Hippocampal formation (tissue), 2 donors: ENCODE results near the gene PRDM12.
"Not testable (repeated sequence)": the region's sequence is repeated elsewhere in the genome, so short reads cannot be mapped to it uniquely, and the experiment has no call there.

ENCODE experiments used
- DNase-seq, 2 donors: peaks; one replicate each; lab custom pipeline; 2025; lab: John Stamatoyannopoulos, UW

Gene PRDM12

GRCh38 chr9:130665029-130665430 lies 636 bp downstream of the PRDM12 start:
- no peak for DNase-seq

DNA sequence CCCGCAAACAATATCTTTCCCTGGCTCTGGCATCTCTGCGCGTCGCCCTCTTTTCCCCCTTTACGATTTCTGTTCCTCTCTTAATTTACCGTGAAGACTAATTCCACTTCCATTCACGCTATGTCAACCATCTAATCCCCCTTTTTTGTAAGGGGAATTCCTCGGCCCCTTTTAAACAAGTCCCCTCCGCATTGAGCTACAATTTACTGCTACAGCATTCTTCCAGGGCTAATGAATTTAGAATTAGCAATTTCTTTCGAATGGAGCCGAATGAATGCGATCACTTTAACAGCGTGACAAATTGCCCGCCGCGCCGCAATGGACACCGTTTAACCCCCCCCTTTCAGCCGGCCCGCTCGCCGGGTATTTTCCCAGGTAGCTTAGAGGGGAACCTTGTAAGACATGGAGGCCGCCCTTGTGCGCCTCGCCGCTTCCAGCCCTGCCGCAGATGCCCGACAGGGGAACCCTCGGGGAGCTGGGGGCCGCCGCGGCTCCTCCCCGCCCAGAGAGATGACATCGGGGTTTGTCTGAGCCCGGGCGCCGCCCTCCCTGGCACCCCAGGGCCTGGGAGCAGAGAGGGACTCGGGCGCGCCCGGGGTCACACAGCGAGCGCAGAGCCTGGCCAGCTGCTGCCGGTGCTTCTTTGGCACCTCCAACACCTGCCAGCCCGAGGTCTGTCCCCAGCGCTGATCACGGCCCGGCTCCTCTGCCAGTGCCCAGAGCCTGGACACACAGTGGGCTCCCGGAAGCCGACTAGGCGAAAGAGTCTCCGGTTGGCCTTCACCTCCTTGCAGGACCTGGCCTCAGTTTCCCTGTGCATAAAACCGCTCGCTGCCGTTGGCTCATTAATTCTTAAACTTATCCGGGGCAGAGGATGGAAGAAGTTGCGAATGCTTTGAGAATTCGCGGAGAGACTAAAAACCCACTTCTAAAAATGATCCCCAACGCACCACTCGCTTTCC lies 1.3 kb downstream of the PRDM12 start:
- no peak for DNase-seq

GRCh38 chr9:130666393-130667119 lies 2.2 kb downstream of the PRDM12 start:
- no peak for DNase-seq

DNA sequence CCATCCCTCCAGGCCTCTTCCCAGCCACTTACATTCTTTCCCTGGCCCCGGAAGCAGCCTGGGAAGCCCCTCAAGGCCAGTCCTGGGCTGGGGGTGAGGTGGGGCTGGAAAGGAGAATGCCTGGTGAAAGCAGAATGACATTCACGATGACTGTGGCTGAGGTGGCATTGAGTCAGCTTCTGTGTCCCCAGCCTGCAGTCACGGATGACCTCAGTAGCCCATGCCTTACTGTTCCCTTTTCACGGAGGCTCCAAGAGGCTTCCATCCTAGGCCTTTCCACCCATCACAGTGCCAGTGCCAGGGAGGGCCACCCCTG lies 2.7 kb downstream of the PRDM12 start:
- no peak for DNase-seq

DNA sequence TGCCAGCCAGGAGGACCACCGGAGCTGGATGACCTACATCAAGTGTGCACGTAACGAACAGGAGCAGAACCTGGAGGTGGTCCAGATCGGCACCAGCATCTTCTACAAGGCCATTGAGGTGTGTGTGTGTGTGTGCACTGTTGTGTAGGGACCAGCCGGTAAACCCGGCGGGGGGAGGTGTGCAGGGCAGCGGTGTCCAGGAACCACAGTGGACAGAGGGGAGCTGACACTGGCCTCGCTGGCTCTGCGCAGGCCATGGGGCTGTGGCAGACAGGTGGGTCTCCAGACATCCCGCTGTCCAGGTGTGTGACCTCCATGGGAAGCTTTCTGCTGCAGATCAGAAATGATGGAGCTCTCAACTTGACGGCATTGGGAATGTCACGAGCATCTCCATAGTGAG lies 3.8 kb downstream of the PRDM12 start:
- no peak for DNase-seq

DNA sequence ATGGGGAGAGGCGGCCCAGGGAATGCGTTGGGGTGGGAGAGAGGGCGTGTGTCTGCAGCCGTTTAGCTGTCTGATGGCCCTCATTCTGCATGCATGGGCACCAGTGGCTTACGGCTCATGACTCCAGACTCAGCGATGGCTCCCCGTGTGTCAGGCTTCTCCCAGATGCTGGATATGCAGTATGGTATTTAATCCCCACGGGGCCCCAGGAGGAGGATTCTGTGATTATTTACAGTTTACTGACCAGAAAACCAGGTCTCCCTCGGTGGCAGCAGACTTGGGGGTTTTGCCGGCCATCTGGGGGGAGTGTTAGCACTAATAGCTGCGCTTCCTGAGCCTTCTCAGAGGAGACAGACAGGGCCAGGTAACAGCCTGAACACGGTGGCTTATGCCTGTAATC lies 4.3 kb downstream of the PRDM12 start:
- DNase-seq = no peak

- DNase-seq = no peak
These were observed 5.6 kb downstream of the PRDM12 start for GRCh38 chr9:130669965-130670364.

- no peak for DNase-seq
These were observed 6.2 kb downstream of the PRDM12 start for GRCh38 chr9:130670644-130671043.

DNA sequence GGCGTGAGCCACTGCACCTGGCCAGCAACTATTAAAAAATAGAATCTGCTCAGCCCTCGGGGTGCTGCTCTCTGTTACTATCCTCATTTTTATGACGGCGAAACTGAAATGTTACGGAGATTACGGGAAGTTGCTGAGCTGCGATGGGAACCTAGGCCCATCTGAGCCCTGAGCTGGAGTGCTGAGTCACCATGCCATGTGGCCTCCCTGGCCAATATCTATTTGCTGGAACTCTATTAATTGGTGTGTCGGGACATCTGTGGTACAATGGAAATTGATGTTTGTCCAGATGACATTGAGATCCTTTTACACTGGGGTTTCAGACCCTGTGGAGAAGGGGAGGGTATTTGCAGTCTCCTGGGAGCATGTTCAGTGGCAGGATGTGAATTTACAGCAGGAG lies 8.1 kb downstream of the PRDM12 start:
- no peak for DNase-seq

GRCh38 chr9:130672933-130673615 lies 8.7 kb downstream of the PRDM12 start:
- DNase-seq = no peak

DNA sequence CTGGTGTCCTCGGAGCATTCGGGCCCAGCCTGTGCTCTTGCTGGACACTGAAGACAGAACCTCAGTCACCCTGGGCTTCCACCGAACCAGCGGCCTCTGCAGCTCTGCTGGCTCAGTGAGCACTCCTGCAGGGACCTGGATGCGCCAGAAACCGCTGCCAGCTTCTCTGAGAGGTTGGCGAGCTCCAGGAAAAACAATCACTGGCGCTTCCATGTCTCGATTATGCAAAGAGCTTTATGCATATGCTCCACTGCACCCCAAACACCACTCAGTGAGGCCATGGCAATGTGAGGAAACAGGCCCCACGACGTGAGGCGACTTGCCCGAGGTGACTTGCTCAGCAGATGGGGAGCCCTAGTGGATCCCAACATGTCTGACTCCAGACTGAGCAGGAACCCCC lies 11.0 kb downstream of the PRDM12 start:
- DNase-seq = no peak

DNA sequence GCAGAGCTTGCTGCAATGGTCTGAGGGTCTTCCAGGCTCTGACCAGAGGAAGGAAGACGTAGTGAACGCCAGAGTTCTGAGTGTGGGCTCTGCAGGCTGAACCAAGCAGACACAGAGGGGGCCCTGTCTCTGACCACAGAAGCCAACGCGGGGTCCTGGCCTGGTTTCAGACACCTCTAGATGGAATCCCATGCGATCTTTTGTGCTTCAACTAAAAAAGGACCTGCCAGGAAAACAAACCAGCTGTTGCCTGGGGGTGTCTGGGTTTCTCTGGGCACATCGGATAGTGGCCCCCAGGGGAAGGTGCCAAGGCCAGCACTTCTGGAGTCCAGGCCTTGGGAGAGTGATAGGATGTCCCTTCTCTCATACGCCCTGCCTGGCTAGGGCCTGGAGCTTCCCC lies 12.9 kb downstream of the PRDM12 start:
- no peak for DNase-seq

- DNase-seq = peak in 1 of 2 donors; percentile 2
These were observed 16.7 kb downstream of the PRDM12 start for GRCh38 chr9:130680836-130681768.

DNA sequence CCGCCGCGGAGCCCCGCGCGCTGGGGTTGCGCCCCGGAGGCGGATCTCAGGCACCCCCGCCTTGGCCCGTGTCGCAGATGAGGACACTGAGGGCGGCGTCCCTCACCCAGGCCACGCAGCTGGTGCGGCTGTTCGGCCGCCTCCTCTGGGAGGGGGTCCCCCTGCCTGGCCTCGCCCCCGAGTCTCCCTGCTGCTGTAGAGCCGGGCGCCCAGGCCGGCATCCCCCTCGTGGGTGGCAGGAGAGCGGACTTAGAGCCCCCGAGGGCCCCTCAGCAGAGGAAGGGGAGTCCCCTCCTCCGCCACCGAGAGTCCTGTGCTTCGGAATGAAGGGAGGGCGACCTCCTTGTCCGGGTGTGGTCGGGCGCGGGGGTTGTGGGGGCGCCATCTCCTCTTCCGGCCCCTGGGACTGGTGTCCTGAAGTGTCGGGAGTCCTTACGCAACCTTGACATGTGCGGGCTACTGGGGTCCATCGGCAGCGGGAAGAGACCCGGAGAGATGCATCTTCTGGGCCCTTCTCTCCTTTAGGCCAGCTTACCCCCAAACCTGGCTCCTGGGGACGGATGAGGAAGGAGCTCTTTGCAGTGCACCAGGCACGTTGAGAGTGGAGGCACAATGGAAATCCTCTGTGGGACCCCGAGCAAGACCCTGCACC lies 17.5 kb downstream of the PRDM12 start:
- no peak for DNase-seq

GRCh38 chr9:130682421-130683121 lies 18.2 kb downstream of the PRDM12 start:
- peak; percentile 56 to 78 for DNase-seq

- no peak for DNase-seq
These were observed 20.7 kb downstream of the PRDM12 start for GRCh38 chr9:130685104-130685503.

DNA sequence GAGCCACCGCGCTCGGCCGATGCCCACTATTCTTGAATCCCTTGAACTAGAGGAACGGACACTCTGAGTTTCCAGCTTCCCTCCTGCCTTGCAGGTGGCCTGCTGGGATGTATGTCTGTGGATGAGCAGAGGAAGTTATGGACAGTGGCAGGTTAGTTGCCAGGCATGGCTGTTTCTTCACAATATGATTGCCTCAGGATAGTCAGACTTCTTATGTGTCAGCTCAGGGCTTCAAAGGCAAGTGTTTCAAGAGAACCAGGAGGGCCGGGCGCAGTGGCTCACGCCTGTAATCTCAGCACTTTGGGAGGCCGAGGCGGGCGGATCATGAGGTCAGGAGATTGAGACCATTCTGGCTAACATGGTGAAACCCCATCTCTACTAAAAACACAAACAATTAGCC lies 21.6 kb downstream of the PRDM12 start:
- not testable (repeated sequence) for DNase-seq

DNA sequence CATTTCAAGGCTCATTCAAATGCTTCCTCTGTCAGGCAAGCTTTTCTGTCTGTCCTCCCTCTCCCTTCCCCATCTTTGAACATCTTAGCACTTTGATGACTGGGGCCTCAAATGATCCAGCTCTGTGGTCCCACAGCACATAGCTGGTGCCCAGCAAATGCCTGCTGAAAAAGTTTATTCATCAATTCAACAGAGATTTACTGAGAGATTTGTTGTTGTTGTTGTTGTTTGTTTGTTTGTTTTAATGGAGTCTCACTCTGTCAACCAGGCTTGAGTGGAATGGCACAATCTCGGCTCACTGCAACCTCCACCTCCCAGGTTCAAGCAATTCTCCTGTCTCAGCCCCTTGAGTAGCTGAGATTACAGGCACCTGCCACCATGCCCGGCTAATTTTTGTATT lies 23.2 kb downstream of the PRDM12 start:
- no peak for DNase-seq

DNA sequence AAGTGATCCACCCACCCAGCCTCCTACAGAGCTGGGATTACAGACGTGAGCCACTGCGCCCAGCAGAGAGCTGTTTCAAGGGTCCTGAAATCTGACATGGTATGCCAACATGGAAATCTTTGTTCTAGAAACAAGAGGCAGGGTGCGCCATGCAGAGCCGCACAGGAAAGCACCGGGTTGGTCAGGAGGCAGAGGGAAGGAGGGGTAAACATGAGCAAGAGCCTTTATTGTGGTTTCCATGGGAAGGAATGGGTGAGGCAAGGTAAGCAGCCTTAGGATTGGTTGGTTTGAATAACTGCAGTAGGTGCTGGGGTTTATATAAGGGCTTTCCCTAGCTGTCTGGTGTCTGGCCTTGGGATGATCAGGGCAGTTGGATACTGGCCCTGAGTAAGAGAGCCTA lies 23.7 kb downstream of the PRDM12 start:
- DNase-seq = no peak

DNA sequence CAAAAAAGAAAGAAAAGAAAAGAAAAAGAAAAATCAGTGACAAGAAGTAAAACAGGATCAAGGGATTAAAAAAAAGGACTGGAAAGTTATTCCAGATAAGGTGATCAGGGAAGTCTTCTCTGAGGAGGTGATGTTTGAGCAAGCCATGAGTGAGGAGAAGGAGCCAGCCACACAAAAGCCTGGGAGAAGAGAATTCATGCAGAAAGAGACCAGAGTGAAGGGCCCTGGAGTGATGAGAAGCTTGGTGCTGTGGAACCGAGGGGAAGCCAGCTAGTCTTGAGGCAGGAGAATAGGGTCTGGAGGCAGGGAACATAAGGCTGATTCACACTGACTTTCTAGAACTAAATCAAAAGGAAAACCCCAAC lies 25.2 kb downstream of the PRDM12 start:
- DNase-seq = no peak
